ENCODE measurements around the gene NTRK1.

Gene NTRK1

DNA sequence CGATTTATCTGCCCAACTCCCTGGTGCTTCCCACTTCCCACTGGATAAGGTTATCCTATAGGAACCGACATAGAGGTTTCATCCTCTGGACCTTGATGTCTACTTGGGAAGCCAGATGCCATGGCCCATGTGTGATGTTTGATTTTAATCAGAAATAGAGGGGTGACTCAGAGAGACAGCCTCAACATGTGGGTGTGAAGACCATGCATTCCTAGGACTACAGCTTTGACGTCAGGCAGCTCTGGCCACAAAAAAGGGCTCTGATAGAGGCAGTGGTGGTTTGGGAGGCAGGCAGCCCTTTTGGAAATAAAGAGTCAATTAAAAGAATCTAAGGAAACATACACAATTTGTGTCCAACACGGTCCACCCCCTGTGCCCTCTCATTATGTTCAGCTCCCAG is 38.9 kb upstream of the NTRK1 start:
- Histone ChIP-seq H3K27ac (replicated peaks) (no peak overlapping the region), H3K27me3 (ENCODE audit: insufficient read depth, poor library complexity, severe bottlenecking) (peaks cover 2% of the 10 kb centered on the region), H3K4me3 (replicated peaks; ENCODE audit: insufficient read depth, low read length) (no peak overlapping the region)
- TF ChIP-seq GABPA (IDR thresholded peaks at IDR 0.05; ENCODE audit: low read depth) (no peak), CTCF (IDR thresholded peaks at IDR 0.05; ENCODE audit: insufficient read depth, low read length) (no peak), SPI1 (IDR thresholded peaks at IDR 0.05; ENCODE audit: borderline replicate concordance, low read depth) (no peak), POLR2AphosphoS5 (IDR thresholded peaks at IDR 0.05; ENCODE audit: low read depth) (no peak)
- TF ChIP-seq, protein P1, sequence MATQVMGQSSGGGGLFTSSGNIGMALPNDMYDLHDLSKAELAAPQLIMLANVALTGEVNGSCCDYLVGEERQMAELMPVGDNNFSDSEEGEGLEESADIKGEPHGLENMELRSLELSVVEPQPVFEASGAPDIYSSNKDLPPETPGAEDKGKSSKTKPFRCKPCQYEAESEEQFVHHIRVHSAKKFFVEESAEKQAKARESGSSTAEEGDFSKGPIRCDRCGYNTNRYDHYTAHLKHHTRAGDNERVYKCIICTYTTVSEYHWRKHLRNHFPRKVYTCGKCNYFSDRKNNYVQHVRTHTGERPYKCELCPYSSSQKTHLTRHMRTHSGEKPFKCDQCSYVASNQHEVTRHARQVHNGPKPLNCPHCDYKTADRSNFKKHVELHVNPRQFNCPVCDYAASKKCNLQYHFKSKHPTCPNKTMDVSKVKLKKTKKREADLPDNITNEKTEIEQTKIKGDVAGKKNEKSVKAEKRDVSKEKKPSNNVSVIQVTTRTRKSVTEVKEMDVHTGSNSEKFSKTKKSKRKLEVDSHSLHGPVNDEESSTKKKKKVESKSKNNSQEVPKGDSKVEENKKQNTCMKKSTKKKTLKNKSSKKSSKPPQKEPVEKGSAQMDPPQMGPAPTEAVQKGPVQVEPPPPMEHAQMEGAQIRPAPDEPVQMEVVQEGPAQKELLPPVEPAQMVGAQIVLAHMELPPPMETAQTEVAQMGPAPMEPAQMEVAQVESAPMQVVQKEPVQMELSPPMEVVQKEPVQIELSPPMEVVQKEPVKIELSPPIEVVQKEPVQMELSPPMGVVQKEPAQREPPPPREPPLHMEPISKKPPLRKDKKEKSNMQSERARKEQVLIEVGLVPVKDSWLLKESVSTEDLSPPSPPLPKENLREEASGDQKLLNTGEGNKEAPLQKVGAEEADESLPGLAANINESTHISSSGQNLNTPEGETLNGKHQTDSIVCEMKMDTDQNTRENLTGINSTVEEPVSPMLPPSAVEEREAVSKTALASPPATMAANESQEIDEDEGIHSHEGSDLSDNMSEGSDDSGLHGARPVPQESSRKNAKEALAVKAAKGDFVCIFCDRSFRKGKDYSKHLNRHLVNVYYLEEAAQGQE (IDR thresholded peaks at IDR 0.05; ENCODE audit: insufficient replicate concordance, low read depth), result no peak
- DNase-seq (ENCODE audit: low read depth in 1 of 2, low spot score in 1 of 2), result no peak

DNA sequence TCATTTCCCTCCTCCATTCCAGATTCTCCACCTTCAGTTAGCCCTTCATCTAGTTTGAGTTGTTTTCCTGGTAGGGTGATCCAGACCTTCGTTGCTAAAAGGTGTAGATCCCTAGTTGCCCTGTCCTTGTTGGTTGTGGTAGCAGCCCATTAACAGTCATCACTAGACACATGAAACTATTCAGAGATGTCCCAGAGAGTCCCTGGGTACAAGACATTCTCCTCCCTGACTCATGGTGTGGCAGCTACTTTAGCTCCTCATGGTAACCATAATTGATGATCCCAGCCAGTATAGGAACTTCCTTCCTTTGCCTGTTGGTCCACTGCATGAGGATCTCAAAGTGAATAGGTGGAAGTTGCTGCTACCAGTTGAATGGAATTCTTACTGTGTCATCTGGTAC is 38.0 kb upstream of the NTRK1 start:
- Histone ChIP-seq H3K4me3 (replicated peaks; ENCODE audit: insufficient read depth, low read length) (no peak overlapping the region), H3K27ac (replicated peaks) (no peak overlapping the region), H3K27me3 (ENCODE audit: insufficient read depth, poor library complexity, severe bottlenecking) (peaks cover 10% of the 10 kb centered on the region)
- no peak for DNase-seq (ENCODE audit: low read depth in 1 of 2, low spot score in 1 of 2)
- TF ChIP-seq GABPA (IDR thresholded peaks at IDR 0.05; ENCODE audit: low read depth) (no peak), POLR2AphosphoS5 (IDR thresholded peaks at IDR 0.05; ENCODE audit: low read depth) (no peak), SPI1 (IDR thresholded peaks at IDR 0.05; ENCODE audit: borderline replicate concordance, low read depth) (no peak), CTCF (IDR thresholded peaks at IDR 0.05; ENCODE audit: insufficient read depth, low read length) (no peak)
- TF ChIP-seq, protein P1 (IDR thresholded peaks at IDR 0.05; ENCODE audit: insufficient replicate concordance, low read depth), result no peak

GRCh38 chr1:156823210-156823790 is 37.4 kb upstream of the NTRK1 start:
- TF ChIP-seq SPI1 (IDR thresholded peaks at IDR 0.05; ENCODE audit: borderline replicate concordance, low read depth), result peak; percentile 13; the same call in 1 of the 2 replicates
- TF ChIP-seq, protein P1 (IDR thresholded peaks at IDR 0.05; ENCODE audit: insufficient replicate concordance, low read depth), result no peak
- TF ChIP-seq GABPA (IDR thresholded peaks at IDR 0.05; ENCODE audit: low read depth), result no peak
- no peak for TF ChIP-seq POLR2AphosphoS5 (IDR thresholded peaks at IDR 0.05; ENCODE audit: low read depth)
- DNase-seq (ENCODE audit: low read depth in 1 of 2, low spot score in 1 of 2), result no peak
- H3K27ac ChIP-seq (replicated peaks), result no peak overlapping the region
- peaks cover 10% of the 10 kb centered on the region for H3K27me3 ChIP-seq (ENCODE audit: insufficient read depth, poor library complexity, severe bottlenecking)
- no peak overlapping the region for H3K4me3 ChIP-seq (replicated peaks; ENCODE audit: insufficient read depth, low read length)
